Effector CD8-positive, alpha-beta T cell (primary cell): Measurements from ENCODE around the gene SLC17A7.

Experiments used
- DNase-seq: peaks from one replicate; lab custom pipeline; 2025; lab: John Stamatoyannopoulos, UW

The SLC17A7 gene

GRCh38 chr19:49427855-49428546 lies 13.3 kb downstream of the SLC17A7 start:
- no peak for DNase-seq

DNA sequence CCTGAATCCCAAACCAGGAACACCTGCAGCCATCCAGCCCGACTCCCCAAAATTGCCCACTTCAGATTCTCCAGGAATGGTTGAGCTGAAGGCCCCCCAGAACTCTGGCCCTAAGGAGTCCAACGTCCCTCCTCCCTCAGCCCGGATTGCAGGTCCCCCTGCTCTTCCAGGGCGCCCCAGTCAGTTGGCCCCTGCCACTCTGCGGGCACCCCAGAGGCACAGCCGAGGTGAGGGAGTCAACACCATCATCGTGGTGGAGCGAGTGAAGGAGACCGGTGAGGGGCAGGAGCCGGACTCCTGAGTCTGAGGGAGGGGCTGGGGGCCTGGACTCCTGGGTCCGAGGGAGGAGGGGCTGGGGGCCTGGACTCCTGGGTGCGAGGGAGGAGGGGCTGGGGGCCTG lies 14.0 kb downstream of the SLC17A7 start:
- no peak for DNase-seq

DNA sequence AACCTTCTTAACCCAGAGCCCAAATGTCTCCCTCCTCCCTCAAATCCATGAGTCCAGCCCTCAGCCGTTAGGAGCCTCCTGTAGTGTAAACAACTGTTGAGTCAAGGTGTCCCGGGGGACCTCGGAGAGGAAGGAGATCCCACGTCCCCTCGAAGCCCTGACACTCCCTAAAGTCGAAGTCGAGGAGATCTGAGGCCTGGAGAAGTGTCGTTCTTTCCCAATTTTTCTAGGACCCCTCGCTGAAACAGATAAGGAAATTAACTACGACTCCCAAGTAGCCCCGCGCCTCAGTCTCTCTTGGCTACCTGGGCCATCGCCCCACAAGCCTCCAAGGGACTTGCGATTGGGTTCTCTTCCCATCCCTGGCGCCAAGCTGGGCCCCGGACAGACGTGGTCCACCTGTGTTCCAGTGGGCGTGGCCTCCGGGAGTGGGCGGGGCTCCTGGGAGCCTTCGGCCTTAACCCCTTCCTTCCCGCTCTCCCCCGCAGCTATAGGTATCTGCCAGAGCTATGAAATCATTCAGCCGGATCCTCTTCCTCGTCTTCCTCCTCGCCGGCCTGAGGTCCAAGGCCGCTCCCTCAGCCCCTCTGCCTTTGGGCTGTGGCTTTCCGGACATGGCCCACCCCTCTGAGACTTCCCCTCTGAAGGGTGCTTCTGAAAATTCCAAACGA lies 15.3 kb downstream of the SLC17A7 start:
- no peak for DNase-seq

DNA sequence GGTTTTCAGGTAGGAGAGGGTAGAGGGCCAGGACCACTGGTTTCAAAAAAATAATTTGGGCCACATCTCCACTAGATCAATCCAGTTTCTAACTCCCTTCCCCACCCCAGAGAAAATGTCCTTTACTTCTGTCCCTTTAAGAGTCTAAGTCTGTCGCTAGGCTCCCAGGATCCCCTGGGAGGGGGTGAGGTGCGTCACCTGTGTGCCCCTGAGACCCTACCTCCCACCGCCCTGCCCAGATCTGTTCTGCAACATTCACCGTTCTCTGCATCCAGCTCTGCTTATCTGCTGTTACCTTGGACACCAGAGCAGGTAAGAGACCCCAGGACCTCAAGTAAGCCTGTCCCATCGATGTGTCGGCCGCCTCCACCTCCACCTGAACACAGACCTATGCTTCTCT lies 16.1 kb downstream of the SLC17A7 start, which contains the start of gene GFY:
GFY (plus strand) TSS at position 211 of the 400 bp plus-strand sequence. CDS start 1,043 bp downstream, outside the sequence.
- no peak for DNase-seq

DNA sequence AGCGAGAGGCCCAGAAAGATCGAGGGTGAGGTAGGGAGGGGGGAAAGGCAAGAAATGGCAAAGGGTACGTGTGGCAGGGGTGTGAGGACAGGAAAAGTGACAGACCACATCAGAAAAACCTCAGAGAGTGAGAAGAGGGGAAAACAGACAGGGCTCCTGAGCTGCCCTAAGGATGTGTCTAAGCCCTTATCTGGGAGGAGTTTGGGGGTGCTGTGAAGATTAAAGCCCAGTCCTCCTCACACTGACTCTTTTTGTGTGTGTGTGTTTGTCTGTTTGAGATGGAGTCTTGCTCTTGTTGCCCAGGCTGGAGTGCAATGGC lies 17.4 kb downstream of the SLC17A7 start:
- no peak for DNase-seq

GRCh38 chr19:49423071-49423984 lies 18.0 kb downstream of the SLC17A7 start, which contains the start of gene PTH2:
TSS of gene PTH2 (minus strand) at chr19:49423441. CDS start at chr19:49423339, 102 bp downstream.
- DNase-seq, result no peak

DNA sequence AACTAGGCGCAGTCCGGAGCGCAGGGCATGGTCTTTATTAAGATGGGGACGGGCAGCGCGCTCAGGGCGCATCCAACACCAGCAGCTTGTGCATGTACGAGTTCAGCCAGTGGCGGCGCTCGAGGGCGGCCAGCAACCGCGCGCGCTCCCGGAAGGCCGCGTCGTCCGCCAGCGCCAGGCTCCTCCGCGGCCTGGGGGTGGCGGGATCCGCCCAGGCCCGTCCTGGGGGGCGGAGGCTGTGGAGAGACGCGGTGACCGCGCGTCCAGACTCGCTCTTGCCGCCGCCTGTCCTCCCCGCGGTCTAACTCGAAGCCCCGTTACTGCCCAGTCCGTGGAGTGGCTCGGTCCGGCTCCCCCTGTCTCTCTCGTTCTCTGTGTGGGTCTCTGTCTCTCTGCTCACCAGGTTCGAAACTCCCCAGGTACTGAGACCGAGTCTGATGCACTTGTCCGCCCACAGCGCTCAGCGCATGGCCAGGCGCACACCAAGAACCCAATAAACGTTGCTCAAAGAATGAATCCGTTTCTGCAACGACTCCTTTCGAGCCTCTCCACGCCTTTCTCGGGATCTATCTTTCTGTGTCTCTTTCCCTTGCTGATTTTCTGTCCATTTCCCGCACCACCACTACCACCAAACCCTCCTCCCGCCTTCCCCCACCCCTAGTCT lies 18.8 kb downstream of the SLC17A7 start:
- no peak for DNase-seq

DNA sequence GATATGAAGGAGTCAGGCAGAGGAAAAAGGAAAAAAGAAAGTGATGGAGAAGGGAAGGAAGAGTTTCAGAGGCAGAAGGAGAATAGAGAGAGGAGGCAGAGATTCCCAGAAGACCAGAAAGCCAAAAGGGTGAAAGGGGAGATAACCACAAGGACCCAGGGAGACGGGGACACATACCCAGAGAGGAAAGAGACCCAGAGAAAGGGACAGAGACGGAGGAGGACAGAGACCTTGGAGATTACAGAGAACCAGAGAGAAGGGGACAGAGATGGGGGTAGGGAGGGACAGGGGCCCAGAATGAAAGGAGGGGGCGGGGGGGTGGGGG lies 19.5 kb downstream of the SLC17A7 start:
- DNase-seq, result no peak

GRCh38 chr19:49421039-49421877 lies 20.1 kb downstream of the SLC17A7 start:
- no peak for DNase-seq

- DNase-seq, result no peak
These were observed 21.1 kb downstream of the SLC17A7 start for GRCh38 chr19:49420227-49420626.

- no peak for DNase-seq
These were observed 22.2 kb downstream of the SLC17A7 start for GRCh38 chr19:49419173-49419572.

DNA sequence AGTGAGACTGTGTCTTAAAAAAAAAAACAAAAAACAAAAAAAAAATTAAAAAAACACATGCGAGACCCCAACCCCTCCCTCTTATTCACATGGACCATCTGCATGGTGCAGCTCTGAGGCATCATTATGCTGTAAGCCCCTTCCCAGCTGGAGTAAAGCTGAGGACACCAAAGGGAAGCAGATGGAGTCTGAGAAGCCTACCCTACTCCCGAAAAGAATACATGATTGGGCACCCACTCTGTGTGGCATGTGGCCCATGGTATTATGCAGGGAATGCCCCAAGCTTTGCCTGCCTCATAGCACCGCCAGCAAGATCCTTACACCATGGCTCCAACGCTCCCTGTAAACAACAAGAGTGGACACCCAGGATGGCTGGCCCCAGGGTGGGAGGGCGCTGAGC lies 22.8 kb downstream of the SLC17A7 start:
- DNase-seq, result no peak

- DNase-seq, result no peak
These were observed 24.2 kb downstream of the SLC17A7 start for GRCh38 chr19:49417088-49417487.

GRCh38 chr19:49415810-49416200 lies 25.5 kb downstream of the SLC17A7 start:
- DNase-seq, result no peak

DNA sequence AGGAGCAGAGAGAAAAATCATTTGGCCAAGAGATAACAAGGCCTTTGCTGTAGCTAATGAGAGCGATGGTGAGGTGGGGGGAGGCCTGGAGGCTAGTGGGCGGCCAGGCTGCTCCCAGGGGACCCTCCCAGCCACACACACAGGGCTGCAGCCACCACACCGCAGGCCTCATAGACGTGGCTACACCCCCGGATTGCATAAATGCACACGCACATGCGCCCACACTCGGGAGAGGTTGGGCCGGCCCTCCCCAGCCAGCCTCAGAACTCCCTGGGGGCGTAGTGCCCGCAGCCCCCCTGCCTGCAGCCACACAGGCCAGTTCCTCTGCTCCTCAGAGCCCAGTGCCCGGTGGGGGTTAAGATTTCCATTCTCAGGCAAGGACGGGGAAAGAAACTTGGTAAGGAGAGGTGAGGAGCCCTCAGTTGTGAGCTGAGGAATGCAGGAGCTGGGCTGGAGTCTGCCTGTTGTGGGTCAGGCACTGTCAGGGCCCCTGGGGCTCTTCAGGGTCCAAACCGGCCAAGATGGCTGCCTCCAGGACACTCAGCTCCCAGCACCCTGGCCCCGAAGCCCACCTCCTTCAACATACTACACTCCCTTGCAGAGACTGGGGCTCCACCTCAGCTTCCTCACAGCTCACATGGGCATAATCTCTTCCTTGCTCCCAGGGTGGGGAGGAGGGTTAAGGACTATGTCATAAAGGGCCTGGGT lies 26.1 kb downstream of the SLC17A7 start:
- DNase-seq, result no peak

DNA sequence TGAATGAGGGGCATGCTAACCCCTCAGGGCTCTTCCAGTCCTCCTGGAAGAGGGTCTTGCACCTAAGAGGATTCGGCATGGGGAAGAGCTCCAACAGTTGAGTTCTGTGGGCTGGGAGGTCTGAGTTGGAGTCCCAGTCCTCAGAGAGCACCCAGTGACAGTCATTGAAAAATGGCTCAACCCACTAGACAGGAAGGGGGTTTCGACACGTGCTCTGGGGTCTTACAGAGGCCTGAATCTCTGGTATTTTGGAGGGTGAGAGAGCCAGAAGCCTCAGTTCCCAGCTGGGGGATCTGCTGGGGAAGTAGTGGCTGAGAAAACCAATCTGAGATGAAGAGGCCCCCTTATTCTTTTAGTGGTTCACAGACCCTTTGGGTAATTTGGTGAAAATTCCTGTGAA lies 27.1 kb downstream of the SLC17A7 start:
- DNase-seq, result no peak

GRCh38 chr19:49413348-49413747 lies 28.0 kb downstream of the SLC17A7 start:
- DNase-seq, result no peak

GRCh38 chr19:49411681-49412326 lies 29.5 kb downstream of the SLC17A7 start:
- DNase-seq, result no peak

GRCh38 chr19:49409441-49410029 lies 31.8 kb downstream of the SLC17A7 start:
- DNase-seq, result no peak
